PC-9 (cell line): Measurements from ENCODE around the gene TJP2.

Experiments
- CTCF ChIP-seq: fragments of 200-600 bp; sonication (generic); conservative IDR thresholded peaks from 2 replicates; pipeline ENCODE4 v1.6.1; 2017; ENCODE audit warnings: mixed run types, antibody characterized with exemption, mild to moderate bottlenecking, moderate library complexity
- EZH2 ChIP-seq: fragments of 200-600 bp; sonication (generic); IDR thresholded peaks from 2 replicates; pipeline ENCODE4 v1.8.0; 2017; ENCODE audit warnings: antibody characterized with exemption, low read depth

DNA sequence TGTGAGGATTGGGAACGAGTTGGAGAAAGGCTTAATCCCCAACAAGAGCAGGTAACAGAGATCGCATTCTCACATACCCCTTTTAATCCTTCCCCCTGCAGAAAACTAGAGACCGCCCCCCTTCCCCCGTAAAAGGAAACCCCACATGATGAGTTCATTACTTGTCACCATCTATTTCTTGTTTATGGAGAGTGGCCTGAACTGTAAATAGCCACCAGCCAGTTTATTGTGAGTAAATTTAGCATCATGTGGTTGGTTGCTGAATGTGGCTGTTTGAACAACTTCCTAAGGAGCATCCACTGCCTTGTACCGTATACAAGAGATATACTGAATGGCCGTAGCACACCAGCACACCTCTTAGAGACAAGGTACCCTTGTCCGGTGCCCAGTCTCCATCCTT, 62.1 kb downstream of the TJP2 start:
- TF ChIP-seq CTCF (no peak), EZH2 (no peak)
